ENCODE results near the gene EIF5AL1. TPM values are rescaled to one million over a fixed set of nuclear protein-coding genes. Genes with fewer than 3 reads are reported as not detected.

The EIF5AL1 gene
- total RNA-seq, 2 donors from 2014 or later: 0.19 to 1.6 TPM

DNA sequence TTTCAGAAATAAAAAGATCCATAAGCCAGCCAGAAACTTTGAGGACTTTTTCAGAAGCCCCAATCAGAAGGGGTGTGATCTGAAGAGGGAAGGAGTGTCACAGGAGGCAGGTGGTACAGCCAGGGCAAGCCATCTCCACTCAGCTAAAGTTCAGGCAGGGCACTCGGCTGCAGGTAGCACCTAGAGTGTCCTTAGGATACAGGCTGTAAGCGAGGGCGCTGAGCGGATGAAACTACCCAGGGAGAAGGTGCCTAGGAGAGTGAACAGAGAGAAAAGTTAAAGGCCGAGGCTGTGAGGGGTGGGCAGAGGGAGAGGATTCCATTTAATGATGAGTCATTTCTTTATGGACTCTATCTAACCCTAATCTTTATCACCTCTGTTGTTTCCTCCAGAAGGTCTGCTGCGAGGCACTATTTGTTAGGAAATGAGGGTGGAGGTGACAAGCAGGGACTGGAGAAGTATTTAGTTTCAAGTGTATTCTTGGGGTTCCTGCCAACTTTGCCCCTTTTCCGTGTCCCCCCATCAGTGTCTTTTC is 37.1 kb upstream of the EIF5AL1 start:
- Histone ChIP-seq H3K36me3 (no peaks in the 10 kb centered on the region), H3K4me1 (no peaks in the 10 kb centered on the region), H3K9me3 (no peaks in the 10 kb centered on the region), H3K4me3 (no peak overlapping the region), H3K9ac (ENCODE audit: low read depth in 2 of 2, low read length in 2 of 2) (no peak overlapping the region), H3K27ac (no peak overlapping the region), H3K27me3 (no peaks in the 10 kb centered on the region)
- intact Hi-C loops (cut with DNase I): no loop called here
- no peak for DNase-seq
- TF ChIP-seq, protein P1, sequence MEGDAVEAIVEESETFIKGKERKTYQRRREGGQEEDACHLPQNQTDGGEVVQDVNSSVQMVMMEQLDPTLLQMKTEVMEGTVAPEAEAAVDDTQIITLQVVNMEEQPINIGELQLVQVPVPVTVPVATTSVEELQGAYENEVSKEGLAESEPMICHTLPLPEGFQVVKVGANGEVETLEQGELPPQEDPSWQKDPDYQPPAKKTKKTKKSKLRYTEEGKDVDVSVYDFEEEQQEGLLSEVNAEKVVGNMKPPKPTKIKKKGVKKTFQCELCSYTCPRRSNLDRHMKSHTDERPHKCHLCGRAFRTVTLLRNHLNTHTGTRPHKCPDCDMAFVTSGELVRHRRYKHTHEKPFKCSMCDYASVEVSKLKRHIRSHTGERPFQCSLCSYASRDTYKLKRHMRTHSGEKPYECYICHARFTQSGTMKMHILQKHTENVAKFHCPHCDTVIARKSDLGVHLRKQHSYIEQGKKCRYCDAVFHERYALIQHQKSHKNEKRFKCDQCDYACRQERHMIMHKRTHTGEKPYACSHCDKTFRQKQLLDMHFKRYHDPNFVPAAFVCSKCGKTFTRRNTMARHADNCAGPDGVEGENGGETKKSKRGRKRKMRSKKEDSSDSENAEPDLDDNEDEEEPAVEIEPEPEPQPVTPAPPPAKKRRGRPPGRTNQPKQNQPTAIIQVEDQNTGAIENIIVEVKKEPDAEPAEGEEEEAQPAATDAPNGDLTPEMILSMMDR (IDR thresholded peaks at IDR 0.05): no peak

DNA sequence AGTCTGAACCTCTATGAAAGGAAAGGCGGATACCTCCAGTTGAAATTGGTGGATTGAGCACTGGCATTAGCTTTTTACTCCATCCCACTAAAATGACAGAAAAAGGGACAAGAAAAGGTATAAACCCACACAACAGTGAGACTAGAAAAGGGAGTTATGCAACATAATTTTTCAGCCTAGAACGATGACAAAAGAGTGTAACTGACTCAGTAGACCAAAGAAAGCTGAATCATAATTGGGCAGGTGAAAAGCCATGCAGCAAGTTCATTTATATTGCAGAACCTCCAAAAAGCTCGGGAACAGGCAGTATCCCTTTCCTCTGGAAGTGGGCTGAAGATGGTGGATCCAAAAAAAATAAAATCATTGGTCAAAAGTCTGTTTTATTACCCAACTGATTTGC is 36.5 kb upstream of the EIF5AL1 start:
- no peak for DNase-seq
- intact Hi-C loops (cut with DNase I): no loop called here
- Histone ChIP-seq H3K27ac (no peak overlapping the region), H3K4me1 (no peaks in the 10 kb centered on the region), H3K36me3 (no peaks in the 10 kb centered on the region), H3K27me3 (no peaks in the 10 kb centered on the region), H3K4me3 (no peak overlapping the region), H3K9me3 (no peaks in the 10 kb centered on the region), H3K9ac (ENCODE audit: low read depth in 2 of 2, low read length in 2 of 2) (no peak overlapping the region)
- TF ChIP-seq, protein P1 (IDR thresholded peaks at IDR 0.05): no peak

DNA sequence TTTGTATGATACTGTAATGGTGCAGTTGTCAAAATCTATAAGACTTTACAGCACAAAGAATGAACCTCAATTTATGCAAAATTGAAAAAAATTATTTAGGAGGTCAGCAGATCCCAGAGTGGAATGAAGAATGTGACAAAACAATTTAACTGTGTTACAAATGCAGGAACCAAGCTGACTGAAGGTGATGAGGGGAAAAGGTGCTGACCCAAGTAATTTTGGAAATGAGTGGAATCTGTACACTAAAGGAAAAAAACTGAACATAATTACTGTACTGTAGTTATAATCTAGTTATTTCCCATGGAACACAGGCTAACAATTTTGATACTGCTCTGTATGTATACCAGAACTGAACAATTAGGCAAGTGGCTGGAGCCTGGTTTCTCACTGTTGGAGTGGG is 35.7 kb upstream of the EIF5AL1 start:
- Histone ChIP-seq H3K4me1 (no peaks in the 10 kb centered on the region), H3K36me3 (no peaks in the 10 kb centered on the region), H3K4me3 (no peak overlapping the region), H3K9me3 (no peaks in the 10 kb centered on the region), H3K9ac (ENCODE audit: low read depth in 2 of 2, low read length in 2 of 2) (no peak overlapping the region), H3K27me3 (no peaks in the 10 kb centered on the region), H3K27ac (no peak overlapping the region)
- TF ChIP-seq, protein P1 (IDR thresholded peaks at IDR 0.05): no peak
- no peak for DNase-seq
- intact Hi-C loops (cut with DNase I): no loop called here

DNA sequence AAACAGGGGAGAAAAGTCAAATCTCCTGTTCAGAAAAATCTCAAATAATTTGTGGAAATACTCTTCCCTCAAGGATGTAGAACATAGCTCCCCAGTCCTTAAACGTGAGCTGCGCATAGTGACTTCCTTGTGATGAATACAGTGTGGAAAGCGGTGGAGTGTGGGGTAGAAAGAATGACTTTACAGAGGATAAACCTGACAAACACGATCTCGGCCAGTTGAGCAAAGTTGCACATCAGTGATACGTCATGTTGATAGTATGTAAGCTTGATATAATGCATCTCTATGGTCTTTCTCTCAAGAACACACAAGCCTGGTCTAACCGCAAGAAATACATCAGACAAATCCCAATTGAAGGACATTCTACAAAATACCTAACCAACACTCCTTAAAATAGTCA is 34.9 kb upstream of the EIF5AL1 start:
- H3K4me3 ChIP-seq: no peak overlapping the region

DNA sequence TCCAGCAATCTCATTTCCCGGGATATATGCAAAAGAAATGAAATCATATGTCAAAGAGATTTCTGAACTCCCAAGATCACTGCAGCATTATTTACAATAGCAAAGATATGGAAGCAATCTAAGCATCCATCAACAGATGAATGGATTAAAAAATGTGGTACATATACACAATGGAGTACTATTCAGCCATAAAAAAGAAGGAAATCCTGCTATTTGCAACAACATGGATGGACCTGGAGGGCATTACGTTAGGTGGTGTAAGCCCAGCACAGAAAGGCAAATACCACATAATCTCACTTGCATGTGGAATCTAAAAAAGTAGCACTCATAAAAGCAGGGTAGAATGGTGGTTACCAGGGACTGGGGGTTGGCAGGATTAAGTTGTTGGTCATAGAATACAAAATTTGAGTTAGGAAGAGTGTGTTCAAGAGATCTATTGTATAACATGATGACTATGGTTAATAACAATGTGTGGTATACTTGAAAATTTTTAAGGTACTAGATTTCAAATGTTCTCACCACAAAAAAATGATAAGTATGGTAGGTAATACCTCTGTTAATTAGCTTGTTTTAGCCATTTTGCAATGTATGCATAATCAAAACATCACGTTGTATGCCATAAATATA is 32.9 kb upstream of the EIF5AL1 start:
- H3K9ac ChIP-seq (ENCODE audit: low read depth in 2 of 2, low read length in 2 of 2): no peak overlapping the region
- no peaks in the 10 kb centered on the region for H3K4me1 ChIP-seq
- H3K9me3 ChIP-seq: no peaks in the 10 kb centered on the region
- no peaks in the 10 kb centered on the region for H3K27me3 ChIP-seq
- no peak overlapping the region for H3K27ac ChIP-seq
- TF ChIP-seq, protein P1 (IDR thresholded peaks at IDR 0.05): no peak
- no peak overlapping the region for H3K4me3 ChIP-seq
- no peaks in the 10 kb centered on the region for H3K36me3 ChIP-seq
- intact Hi-C loops (cut with DNase I): no loop called here
- DNase-seq: no peak

More for the DNA sequence above, 34.9 kb upstream of the EIF5AL1 start:
- intact Hi-C loops (cut with DNase I): no loop called here
- no peak overlapping the region for H3K9ac ChIP-seq (ENCODE audit: low read depth in 2 of 2, low read length in 2 of 2)
- no peaks in the 10 kb centered on the region for H3K4me1 ChIP-seq
- H3K27me3 ChIP-seq: no peaks in the 10 kb centered on the region
- H3K27ac ChIP-seq: no peak overlapping the region
- TF ChIP-seq, protein P1 (IDR thresholded peaks at IDR 0.05): no peak
- H3K36me3 ChIP-seq: no peaks in the 10 kb centered on the region
- no peaks in the 10 kb centered on the region for H3K9me3 ChIP-seq
- no peak for DNase-seq
